HepG2 (cell line): ENCODE results near the gene KARS1. TPM values are rescaled to one million over a fixed set of nuclear protein-coding genes. Genes with fewer than 3 reads are reported as not detected.

Source experiments
- ARHGAP35 ChIP-seq: sonication (generic); formaldehyde crosslinking; IDR thresholded peaks from 2 replicates; pipeline ENCODE4 v1.9.0; 2022; ENCODE audit warnings: mild to moderate bottlenecking, inconsistent platforms, moderate library complexity, missing genetic modification reagents, borderline replicate concordance
- ERF ChIP-seq: IDR thresholded peaks from 2 replicates; pipeline ENCODE4 v1.6.1; 2018; ENCODE audit warnings: missing biosample characterization, missing genetic modification reagents
- HOXA3 ChIP-seq: sonication (generic); formaldehyde crosslinking; IDR thresholded peaks from 2 replicates; pipeline ENCODE4 v1.5.0; 2020; ENCODE audit warnings: missing genetic modification reagents
- NFATC3 ChIP-seq: sonication (generic); formaldehyde crosslinking; IDR thresholded peaks from 2 replicates; pipeline ENCODE4 v1.5.1; 2020; ENCODE audit warnings: mild to moderate bottlenecking, missing genetic modification reagents
- NR3C1 ChIP-seq: sonication (generic); formaldehyde crosslinking; IDR thresholded peaks from 2 replicates; pipeline ENCODE4 v1.4.0; 2020; ENCODE audit warnings: missing genetic modification reagents
- SRY ChIP-seq: sonication (generic); formaldehyde crosslinking; IDR thresholded peaks from 2 replicates; pipeline ENCODE4 v1.8.0; 2022; ENCODE audit warnings: mild to moderate bottlenecking, missing genetic modification reagents
- TEAD2 ChIP-seq: sonication (generic); formaldehyde crosslinking; IDR thresholded peaks from 2 replicates; pipeline ENCODE4 v1.9.0; 2021; ENCODE audit warnings: missing genetic modification reagents
- ZNF274 ChIP-seq: sonication (generic); formaldehyde crosslinking; IDR thresholded peaks from 2 replicates; pipeline ENCODE4 v1.5.1; 2020; ENCODE audit warnings: mild to moderate bottlenecking, missing genetic modification reagents
- ZNF564 ChIP-seq: sonication (generic); formaldehyde crosslinking; IDR thresholded peaks from 2 replicates; pipeline ENCODE4 v1.8.1; 2023; ENCODE audit warnings: mild to moderate bottlenecking, missing genetic modification reagents
- ZNF703 ChIP-seq: sonication (generic); formaldehyde crosslinking; IDR thresholded peaks from 2 replicates; pipeline ENCODE4 v1.5.1; 2020; ENCODE audit warnings: missing genetic modification reagents, mild to moderate bottlenecking, moderate library complexity, borderline replicate concordance
- polyA plus RNA-seq, 8 experiments: library from polyadenylated mRNA; depleted of rRNA in 3 of 8; stranded (reverse) in 7 of 8; unstranded in 1 of 8; fragments of >200 nt; fragmentation: Illumina TruSeq in 4 of 8; extraction: Trizol in 4 of 8; gene quantifications; 2 replicates each; pipeline versions ENCODE4 v1.2.1 to v1.2.3, GENCODE V29; 2011 to 2016; ENCODE audit warnings: low read depth in 4 of 8, missing spikeins in 1 of 8, mixed read lengths in 1 of 8; ENCODE audit not compliant: insufficient read depth in 1 of 8
- total RNA-seq, 5 experiments: library from RNA; depleted of rRNA; stranded (reverse); fragments of >200 nt; fragmentation: Illumina TruSeq; extraction: Trizol; gene quantifications; 2 replicates each; pipeline ENCODE4 v1.2.3, GENCODE V29; 2016; ENCODE audit warnings: low read depth in 1 of 5
- TF ChIP-seq, protein P1 (sequence below): sonication (generic); formaldehyde crosslinking; IDR thresholded peaks from 2 replicates; pipeline ENCODE4 v1.4.0; 2020; ENCODE audit warnings: missing genetic modification reagents
- TF ChIP-seq, protein P2 (sequence below): sonication (generic); formaldehyde crosslinking; IDR thresholded peaks from 2 replicates; pipeline ENCODE4 v1.4.0; 2020; ENCODE audit warnings: missing genetic modification reagents, low read depth, mild to moderate bottlenecking, borderline replicate concordance
- TF ChIP-seq, protein P3 (sequence below): sonication (generic); formaldehyde crosslinking; IDR thresholded peaks from 2 replicates; pipeline ENCODE4 v1.4.0; 2020; ENCODE audit warnings: mild to moderate bottlenecking, missing genetic modification reagents
- TF ChIP-seq, protein P4 (sequence below): sonication (generic); formaldehyde crosslinking; IDR thresholded peaks from 2 replicates; pipeline ENCODE4 v1.5.1; 2020; ENCODE audit warnings: missing genetic modification reagents, mild to moderate bottlenecking, borderline replicate concordance
- TF ChIP-seq, protein P5 (sequence below): sonication (generic); formaldehyde crosslinking; IDR thresholded peaks from 2 replicates; pipeline ENCODE4 v1.4.0; 2020; ENCODE audit warnings: missing genetic modification reagents, borderline replicate concordance

Gene KARS1
- total and polyA plus RNA-seq, 2 of the 13 experiments (the other 11 are each of a cell fraction or from before 2014, with no cell fraction given), result 141 to 276 TPM

DNA sequence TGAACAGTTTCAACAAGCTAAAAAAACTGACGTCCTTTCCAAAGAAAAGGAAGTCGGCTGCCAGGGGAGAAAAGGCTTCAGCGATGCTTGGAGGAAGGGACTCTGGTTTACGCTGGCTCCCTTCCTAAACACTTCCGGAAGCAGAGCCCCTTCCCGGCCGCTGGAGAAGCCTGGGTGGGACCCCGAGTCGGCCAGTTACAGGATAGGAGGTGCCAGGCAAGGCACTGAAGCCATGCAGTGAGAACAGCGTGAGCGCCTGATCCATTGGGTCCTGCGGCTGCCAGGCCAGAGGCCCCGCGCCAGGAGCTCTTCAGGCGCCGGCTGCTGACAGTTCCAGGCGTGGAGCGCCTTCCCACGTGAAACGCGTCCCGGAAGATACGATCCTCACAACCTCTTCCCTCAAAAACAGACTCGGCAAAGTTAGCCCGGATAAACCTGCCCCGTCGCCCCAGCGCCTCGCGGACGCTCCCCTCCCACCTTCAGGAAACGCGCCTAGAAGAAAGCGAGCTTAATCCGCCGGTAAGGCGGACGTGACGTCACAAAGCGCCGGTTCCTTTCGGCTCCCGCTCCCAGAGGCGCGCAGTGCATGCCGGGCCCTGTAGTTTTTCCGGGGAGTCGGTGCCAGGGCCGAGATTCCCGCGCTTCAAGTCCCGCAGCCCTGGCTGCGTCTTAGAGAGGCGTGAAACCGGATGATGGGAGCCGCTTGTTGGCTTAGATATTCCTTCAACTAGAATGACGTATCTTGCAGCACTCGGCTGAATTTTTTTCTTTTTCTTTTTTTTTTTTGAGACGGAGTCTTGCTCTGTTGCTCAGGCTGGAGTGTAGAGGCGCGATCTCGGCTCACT is 24.5 kb downstream of the KARS1 start, which contains the start of gene ADAT1 (continued):
- TF ChIP-seq, protein P1, sequence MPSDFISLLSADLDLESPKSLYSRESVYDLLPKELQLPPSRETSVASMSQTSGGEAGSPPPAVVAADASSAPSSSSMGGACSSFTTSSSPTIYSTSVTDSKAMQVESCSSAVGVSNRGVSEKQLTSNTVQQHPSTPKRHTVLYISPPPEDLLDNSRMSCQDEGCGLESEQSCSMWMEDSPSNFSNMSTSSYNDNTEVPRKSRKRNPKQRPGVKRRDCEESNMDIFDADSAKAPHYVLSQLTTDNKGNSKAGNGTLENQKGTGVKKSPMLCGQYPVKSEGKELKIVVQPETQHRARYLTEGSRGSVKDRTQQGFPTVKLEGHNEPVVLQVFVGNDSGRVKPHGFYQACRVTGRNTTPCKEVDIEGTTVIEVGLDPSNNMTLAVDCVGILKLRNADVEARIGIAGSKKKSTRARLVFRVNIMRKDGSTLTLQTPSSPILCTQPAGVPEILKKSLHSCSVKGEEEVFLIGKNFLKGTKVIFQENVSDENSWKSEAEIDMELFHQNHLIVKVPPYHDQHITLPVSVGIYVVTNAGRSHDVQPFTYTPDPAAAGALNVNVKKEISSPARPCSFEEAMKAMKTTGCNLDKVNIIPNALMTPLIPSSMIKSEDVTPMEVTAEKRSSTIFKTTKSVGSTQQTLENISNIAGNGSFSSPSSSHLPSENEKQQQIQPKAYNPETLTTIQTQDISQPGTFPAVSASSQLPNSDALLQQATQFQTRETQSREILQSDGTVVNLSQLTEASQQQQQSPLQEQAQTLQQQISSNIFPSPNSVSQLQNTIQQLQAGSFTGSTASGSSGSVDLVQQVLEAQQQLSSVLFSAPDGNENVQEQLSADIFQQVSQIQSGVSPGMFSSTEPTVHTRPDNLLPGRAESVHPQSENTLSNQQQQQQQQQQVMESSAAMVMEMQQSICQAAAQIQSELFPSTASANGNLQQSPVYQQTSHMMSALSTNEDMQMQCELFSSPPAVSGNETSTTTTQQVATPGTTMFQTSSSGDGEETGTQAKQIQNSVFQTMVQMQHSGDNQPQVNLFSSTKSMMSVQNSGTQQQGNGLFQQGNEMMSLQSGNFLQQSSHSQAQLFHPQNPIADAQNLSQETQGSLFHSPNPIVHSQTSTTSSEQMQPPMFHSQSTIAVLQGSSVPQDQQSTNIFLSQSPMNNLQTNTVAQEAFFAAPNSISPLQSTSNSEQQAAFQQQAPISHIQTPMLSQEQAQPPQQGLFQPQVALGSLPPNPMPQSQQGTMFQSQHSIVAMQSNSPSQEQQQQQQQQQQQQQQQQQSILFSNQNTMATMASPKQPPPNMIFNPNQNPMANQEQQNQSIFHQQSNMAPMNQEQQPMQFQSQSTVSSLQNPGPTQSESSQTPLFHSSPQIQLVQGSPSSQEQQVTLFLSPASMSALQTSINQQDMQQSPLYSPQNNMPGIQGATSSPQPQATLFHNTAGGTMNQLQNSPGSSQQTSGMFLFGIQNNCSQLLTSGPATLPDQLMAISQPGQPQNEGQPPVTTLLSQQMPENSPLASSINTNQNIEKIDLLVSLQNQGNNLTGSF (CRISPR knock-in tag), result peak; percentile 77; the same call in 1 of the 2 replicates
- TF ChIP-seq ERF (CRISPR knock-in tag) (peak; percentile 86), ZNF564 (CRISPR knock-in tag) (peak; percentile 62; the same call in 1 of the 2 replicates), ARHGAP35 (CRISPR knock-in tag) (0 out of 2 replicates have a peak, but pooled peaks have one; percentile 33), HOXA3 (CRISPR knock-in tag) (peak; percentile 98), NR3C1 (CRISPR knock-in tag) (no peak), TEAD2 (CRISPR knock-in tag) (no peak), ZNF703 (CRISPR knock-in tag) (peak; percentile 30; the same call in 1 of the 2 replicates), SRY (peak; percentile 80; the same call in 1 of the 2 replicates), ZNF274 (CRISPR knock-in tag) (peak; percentile 81; the same call in 1 of the 2 replicates), NFATC3 (CRISPR knock-in tag) (no peak)
- TF ChIP-seq, protein P2, sequence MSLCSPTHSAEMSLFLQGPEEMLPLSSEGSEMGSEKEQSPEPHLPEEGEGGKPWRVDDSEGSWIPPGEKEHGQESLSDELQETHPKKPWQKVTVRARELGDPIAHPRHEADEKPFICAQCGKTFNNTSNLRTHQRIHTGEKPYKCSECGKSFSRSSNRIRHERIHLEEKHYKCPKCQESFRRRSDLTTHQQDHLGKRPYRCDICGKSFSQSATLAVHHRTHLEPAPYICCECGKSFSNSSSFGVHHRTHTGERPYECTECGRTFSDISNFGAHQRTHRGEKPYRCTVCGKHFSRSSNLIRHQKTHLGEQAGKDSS, result peak; percentile 25; the same call in 1 of the 2 replicates
- TF ChIP-seq, protein P3, sequence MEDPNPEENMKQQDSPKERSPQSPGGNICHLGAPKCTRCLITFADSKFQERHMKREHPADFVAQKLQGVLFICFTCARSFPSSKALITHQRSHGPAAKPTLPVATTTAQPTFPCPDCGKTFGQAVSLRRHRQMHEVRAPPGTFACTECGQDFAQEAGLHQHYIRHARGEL (CRISPR knock-in tag), result no peak
- TF ChIP-seq, protein P4, sequence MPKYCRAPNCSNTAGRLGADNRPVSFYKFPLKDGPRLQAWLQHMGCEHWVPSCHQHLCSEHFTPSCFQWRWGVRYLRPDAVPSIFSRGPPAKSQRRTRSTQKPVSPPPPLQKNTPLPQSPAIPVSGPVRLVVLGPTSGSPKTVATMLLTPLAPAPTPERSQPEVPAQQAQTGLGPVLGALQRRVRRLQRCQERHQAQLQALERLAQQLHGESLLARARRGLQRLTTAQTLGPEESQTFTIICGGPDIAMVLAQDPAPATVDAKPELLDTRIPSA, result no peak
- TF ChIP-seq, protein P5, sequence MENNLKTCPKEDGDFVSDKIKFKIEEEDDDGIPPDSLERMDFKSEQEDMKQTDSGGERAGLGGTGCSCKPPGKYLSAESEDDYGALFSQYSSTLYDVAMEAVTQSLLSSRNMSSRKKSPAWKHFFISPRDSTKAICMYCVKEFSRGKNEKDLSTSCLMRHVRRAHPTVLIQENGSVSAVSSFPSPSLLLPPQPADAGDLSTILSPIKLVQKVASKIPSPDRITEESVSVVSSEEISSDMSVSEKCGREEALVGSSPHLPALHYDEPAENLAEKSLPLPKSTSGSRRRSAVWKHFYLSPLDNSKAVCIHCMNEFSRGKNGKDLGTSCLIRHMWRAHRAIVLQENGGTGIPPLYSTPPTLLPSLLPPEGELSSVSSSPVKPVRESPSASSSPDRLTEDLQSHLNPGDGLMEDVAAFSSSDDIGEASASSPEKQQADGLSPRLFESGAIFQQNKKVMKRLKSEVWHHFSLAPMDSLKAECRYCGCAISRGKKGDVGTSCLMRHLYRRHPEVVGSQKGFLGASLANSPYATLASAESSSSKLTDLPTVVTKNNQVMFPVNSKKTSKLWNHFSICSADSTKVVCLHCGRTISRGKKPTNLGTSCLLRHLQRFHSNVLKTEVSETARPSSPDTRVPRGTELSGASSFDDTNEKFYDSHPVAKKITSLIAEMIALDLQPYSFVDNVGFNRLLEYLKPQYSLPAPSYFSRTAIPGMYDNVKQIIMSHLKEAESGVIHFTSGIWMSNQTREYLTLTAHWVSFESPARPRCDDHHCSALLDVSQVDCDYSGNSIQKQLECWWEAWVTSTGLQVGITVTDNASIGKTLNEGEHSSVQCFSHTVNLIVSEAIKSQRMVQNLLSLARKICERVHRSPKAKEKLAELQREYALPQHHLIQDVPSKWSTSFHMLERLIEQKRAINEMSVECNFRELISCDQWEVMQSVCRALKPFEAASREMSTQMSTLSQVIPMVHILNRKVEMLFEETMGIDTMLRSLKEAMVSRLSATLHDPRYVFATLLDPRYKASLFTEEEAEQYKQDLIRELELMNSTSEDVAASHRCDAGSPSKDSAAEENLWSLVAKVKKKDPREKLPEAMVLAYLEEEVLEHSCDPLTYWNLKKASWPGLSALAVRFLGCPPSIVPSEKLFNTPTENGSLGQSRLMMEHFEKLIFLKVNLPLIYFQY (CRISPR knock-in tag), result peak; percentile 65; the same call in 1 of the 2 replicates
